Right lobe of liver (tissue), 6 donors: ENCODE data around the gene IL1RAP. TPM values are rescaled to one million over a fixed set of nuclear protein-coding genes. Genes with fewer than 3 reads are reported as not detected.
"Not testable (repeated sequence)": the region's sequence is repeated elsewhere in the genome, so short reads cannot be mapped to it uniquely, and the experiment has no call there.

Source experiments
- ATAC-seq, 4 donors: fragments of 200-7000 bp; cut with Tn5 transposase; one replicate each; pipeline ENCODE4 v1.9.1; 2020; ENCODE audit warnings: mild to moderate bottlenecking in 4 of 4, moderate library complexity in 4 of 4
- DNase-seq, 3 donors: peaks; one replicate each; pipeline ENCODE4 v3.0.0-alpha.2; 2020
- H3K27ac ChIP-seq, 3 donors: fragments of 200-600 bp; one replicate each; pipeline ENCODE4 v1.8.0; 2022
- H3K27me3 ChIP-seq, 2 donors: fragments of 200-600 bp; one replicate each; pipeline ENCODE4 v1.8.0; 2022
- H3K36me3 ChIP-seq, 4 donors: fragments of 200-600 bp; sonication (generic) in 1 of 4; one replicate each; pipeline versions ENCODE4 v1.5.1 to v1.8.0; 2017 to 2022; ENCODE audit warnings: control low read depth in 1 of 4
- H3K4me1 ChIP-seq, 4 donors: fragments of 200-600 bp; sonication (generic) in 1 of 4; one replicate each; pipeline versions ENCODE4 v1.5.1 to v1.8.0; 2017 to 2022; ENCODE audit warnings: control low read depth in 1 of 4
- H3K4me3 ChIP-seq, 3 donors: fragments of 200-600 bp; one replicate each; pipeline ENCODE4 v1.8.0; 2022
- H3K9me3 ChIP-seq, 4 donors: fragments of 200-600 bp; sonication (generic) in 1 of 4; one replicate each; pipeline versions ENCODE4 v1.5.1 to v1.8.0; 2017 to 2022; ENCODE audit warnings: control low read depth in 1 of 4
- CTCF ChIP-seq, 4 donors: fragments of 200-600 bp in 3 of 4; fragments of 450-650 bp in 1 of 4; IDR thresholded peaks; one replicate each; pipeline versions ENCODE4 v1.5.1 to v1.8.0; 2016 to 2022; ENCODE audit warnings: antibody characterized with exemption in 4 of 4, mild to moderate bottlenecking in 2 of 4
- POLR2A ChIP-seq: fragments of 450-650 bp; IDR thresholded peaks from one replicate; pipeline ENCODE4 v1.6.1; 2017; ENCODE audit warnings: antibody characterized with exemption, mild to moderate bottlenecking
- WGBS: methylation state at CpG from one replicate; pipeline ENCODE4 v1.1.6; 2018; ENCODE audit warnings: low coverage, low lambda C conversion rate; ENCODE audit not compliant: insufficient coverage; ENCODE audit errors: missing lambda C conversion rate; 5-methylcytosine and 5-hydroxymethylcytosine counted together
- intact Hi-C, 2 donors: fragments of 100-400 bp; cut with DNase I; formaldehyde crosslinking; loops; one replicate each; pipeline versions ENCODE4 v1.11.2 to v1.14.1; 2022
- total RNA-seq, 6 experiments: library from RNA; depleted of rRNA in 2 of 6; stranded (reverse); fragments of >200 nt in 2 of 6; fragmentation: NEBNext Ultra II Directional in 3 of 6; extraction: Animal tissue kit (Norgen Biotek cat#: 25700) in 3 of 6; gene quantifications; one replicate each; pipeline versions ENCODE4 v1.1.0 to v1.2.4, GENCODE V29; 2016 to 2023
- donor health status: DM: no; HTN: yes; CAD: no.
- donor health status: DM: no; HTN: no; CAD: no.
- donor health status: DM: no; HTN: no; CAD: no.
- donor health status: DM: no; HTN: yes; CAD: no.
- donor health status: DM: no; HTN: yes; CAD: no.

The IL1RAP gene
- total RNA-seq, 6 experiments from 2014 or later = 44.6 to 142 (median 60.5) TPM

GRCh38 chr3:190514413-190515153, 698 bp downstream of the IL1RAP start:
- intact Hi-C loops = no loop called here
- WGBS = 0% methylated on average over 18 of the region's 29 CpGs
- Histone ChIP-seq H3K4me1 (peaks cover 0 to 27% (median 4%) of the 10 kb centered on the region in 4 donors), H3K9me3 (no peaks in the 10 kb centered on the region), H3K27me3 (no peaks in the 10 kb centered on the region), H3K27ac (peak overlapping the region; percentile 85 to 89 (median 89)), H3K4me3 (peak overlapping the region; percentile 71 to 88 (median 76)), H3K36me3 (no peaks in the 10 kb centered on the region)
- DNase-seq = peak; percentile 51 to 70 (median 53)
- ATAC-seq = peak; percentile 23 to 36 (median 28)
- no peak for TF ChIP-seq POLR2A
- TF ChIP-seq CTCF (IDR thresholded peaks at IDR 0.05) = no peak

GRCh38 chr3:190516416-190516815, 2.5 kb downstream of the IL1RAP start:
- Histone ChIP-seq H3K4me1 (peaks cover 0 to 27% (median 4%) of the 10 kb centered on the region in 4 donors), H3K27me3 (no peaks in the 10 kb centered on the region), H3K9me3 (no peaks in the 10 kb centered on the region), H3K27ac (peak overlapping the region; percentile 9 to 89 (median 89)), H3K4me3 (peak overlapping the region; percentile 71 to 88 (median 76)), H3K36me3 (peaks cover 0 to 4% (median 2%) of the 10 kb centered on the region in 4 donors)
- ATAC-seq = no peak
- no peak for DNase-seq
- TF ChIP-seq POLR2A (no peak), CTCF (IDR thresholded peaks at IDR 0.05) (no peak)
- intact Hi-C loops = no loop called here
- 50% methylated on average over 1 of the region's 1 CpG for WGBS

DNA sequence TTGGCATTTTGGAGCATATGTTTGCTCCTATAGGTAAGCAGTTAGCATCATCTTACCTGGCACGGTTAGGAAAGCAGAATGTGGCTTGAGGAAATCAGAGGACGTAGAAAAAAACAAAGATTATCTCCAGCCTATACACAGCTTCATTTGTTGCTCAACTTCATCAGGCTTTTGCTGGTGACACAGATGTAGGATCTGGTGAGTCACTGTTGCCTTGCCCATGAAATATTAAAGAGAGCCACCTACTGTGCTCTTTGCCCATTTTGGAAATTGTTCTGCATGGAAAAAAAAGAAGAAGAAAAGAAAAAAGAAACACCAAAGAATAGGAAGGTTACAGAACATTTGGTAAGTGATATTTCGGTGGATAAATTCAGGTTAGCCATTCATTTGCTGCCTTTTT, 3.8 kb downstream of the IL1RAP start:
- no peak overlapping the region for H3K27ac ChIP-seq
- WGBS = 65% methylated on average over 3 of the region's 3 CpGs
- intact Hi-C loops = no loop called here
- H3K9me3 ChIP-seq = no peaks in the 10 kb centered on the region
- ATAC-seq (peak in 1 of 4 donors; percentile 13), DNase-seq (no peak)
- no peak overlapping the region for H3K4me3 ChIP-seq
- peaks cover 0 to 25% (median 3%) of the 10 kb centered on the region in 4 donors for H3K4me1 ChIP-seq
- no peaks in the 10 kb centered on the region for H3K27me3 ChIP-seq
- TF ChIP-seq CTCF (IDR thresholded peaks at IDR 0.05) = no peak
- TF ChIP-seq POLR2A = no peak
- peaks cover 0 to 9% (median 2%) of the 10 kb centered on the region in 4 donors for H3K36me3 ChIP-seq

GRCh38 chr3:190518531-190518930, 4.6 kb downstream of the IL1RAP start:
- DNase-seq, H3K36me3 ChIP-seq, ATAC-seq, H3K4me3 ChIP-seq, H3K27me3 ChIP-seq, H3K27ac ChIP-seq, intact Hi-C loops, H3K9me3 ChIP-seq: not testable (repeated sequence)
- peaks cover 0 to 19% (median 0%) of the 10 kb centered on the region in 4 donors for H3K4me1 ChIP-seq
- 85% methylated on average over 4 of the region's 4 CpGs for WGBS

- peaks cover 0 to 9% (median 2%) of the 10 kb centered on the region in 4 donors for H3K36me3 ChIP-seq
- DNase-seq (no peak), ATAC-seq (no peak)
- peaks cover 0 to 31% (median 4%) of the 10 kb centered on the region in 4 donors for H3K4me1 ChIP-seq
- TF ChIP-seq POLR2A (no peak), CTCF (IDR thresholded peaks at IDR 0.05) (no peak)
- no peak overlapping the region for H3K27ac ChIP-seq
- H3K9me3 ChIP-seq = no peaks in the 10 kb centered on the region
- 92% methylated on average over 1 of the region's 1 CpG for WGBS
- H3K4me3 ChIP-seq = no peak overlapping the region
- H3K27me3 ChIP-seq = no peaks in the 10 kb centered on the region
- intact Hi-C loops = no loop called here
Observed at GRCh38 chr3:190519886-190520285, 6.0 kb downstream of the IL1RAP start.
